OCI-LY7 (cell line): Measurements from ENCODE around the gene INSR. TPM values are rescaled to one million over a fixed set of nuclear protein-coding genes. Genes with fewer than 3 reads are reported as not detected.

Experiments
- BruUV-seq: library from RNA; stranded (reverse); fragments of 400-500 nt; replicated peaks from 2 replicates; lab custom pipeline; 2021; lab: Mats Ljungman, UMichigan
- CTCF ChIA-PET: fragments of 300-600 bp; sonication (Branson Sonifier 250); formaldehyde crosslinking; loops from one replicate; lab custom pipeline; 2022; ENCODE audit warnings: antibody characterized with exemption; ENCODE audit not compliant: unreplicated experiment; lab: Charles Lee
- POLR2A ChIA-PET: fragments of 300-600 bp; sonication (Branson Sonifier 250); formaldehyde crosslinking; loops from one replicate; lab custom pipeline; 2022; ENCODE audit warnings: antibody characterized with exemption; lab: Charles Lee
- DNase-seq: peaks from one replicate; pipeline ENCODE4 v3.0.0-alpha.2; 2015; ENCODE audit warnings: low spot score
- H2AFZ ChIP-seq: fragments of 200-600 bp; sonication (generic), shearing (Covaris generic); 2 replicates; pipeline ENCODE4 v1.6.1; 2014; ENCODE audit warnings: mild to moderate bottlenecking, antibody characterized with exemption, low read length, moderate library complexity
- H3K27ac ChIP-seq: fragments of 200-600 bp; sonication (generic); 2 replicates; pipeline ENCODE4 v1.5.1; 2014; ENCODE audit warnings: mixed run types, low read depth, mild to moderate bottlenecking, moderate library complexity, low read length, inconsistent platforms; ENCODE audit not compliant: poor library complexity, severe bottlenecking
- H3K36me3 ChIP-seq: fragments of 200-600 bp; sonication (generic); 2 replicates; pipeline ENCODE4 v1.6.1; 2014; ENCODE audit warnings: mild to moderate bottlenecking, antibody characterized with exemption, low read length, moderate library complexity, mixed read lengths; ENCODE audit not compliant: insufficient read depth
- H3K4me1 ChIP-seq: fragments of 200-600 bp; sonication (generic); 2 replicates; pipeline ENCODE4 v1.5.1; 2014; ENCODE audit warnings: mild to moderate bottlenecking, low read length; ENCODE audit not compliant: insufficient read depth, poor library complexity, severe bottlenecking
- H3K4me2 ChIP-seq: fragments of 200-600 bp; sonication (generic); 2 replicates; pipeline ENCODE4 v1.6.1; 2014; ENCODE audit warnings: mild to moderate bottlenecking, low read length
- H3K4me3 ChIP-seq: fragments of 200-600 bp; sonication (generic); 2 replicates; pipeline ENCODE4 v1.5.1; 2014; ENCODE audit warnings: mild to moderate bottlenecking, low read depth, low read length; ENCODE audit not compliant: poor library complexity, severe bottlenecking
- H3K79me2 ChIP-seq: fragments of 200-600 bp; sonication (generic); 2 replicates; pipeline ENCODE4 v1.6.1; 2016; ENCODE audit warnings: low read depth, mild to moderate bottlenecking, low read length, moderate library complexity, mixed read lengths; ENCODE audit not compliant: insufficient read depth
- H3K9me2 ChIP-seq: fragments of 200-600 bp; sonication (generic); 2 replicates; pipeline ENCODE4 v1.6.1; 2016; ENCODE audit warnings: mild to moderate bottlenecking, low read length, mixed read lengths; ENCODE audit not compliant: insufficient read depth
- H3K9me3 ChIP-seq: fragments of 200-600 bp; sonication (generic); 2 replicates; pipeline ENCODE4 v1.6.1; 2014; ENCODE audit warnings: mild to moderate bottlenecking, mixed run types, low read length, mixed read lengths
- H4K20me1 ChIP-seq: fragments of 200-600 bp; sonication (generic); 2 replicates; pipeline ENCODE4 v1.6.1; 2014; ENCODE audit warnings: mild to moderate bottlenecking, antibody characterized with exemption, low read length, moderate library complexity, mixed read lengths; ENCODE audit not compliant: insufficient read depth
- EZH2phosphoT487 ChIP-seq: fragments of 200-600 bp; sonication (generic); IDR thresholded peaks from 2 replicates; pipeline ENCODE4 v1.6.1; 2018; ENCODE audit warnings: low read depth, borderline replicate concordance, mild to moderate bottlenecking, mixed run types, antibody characterized with exemption, low read length, moderate library complexity, mixed read lengths
- intact Hi-C: fragments of 100-400 bp; cut with micrococcal nuclease; formaldehyde crosslinking; loops from one replicate; pipeline ENCODE4 v1.10.0; 2022; ENCODE audit not compliant: unreplicated experiment
- total RNA-seq, 2 experiments: library from RNA; depleted of rRNA in 1 of 2; stranded (reverse); fragments of >200 nt in 1 of 2; shearing (Covaris generic) in 1 of 2; gene quantifications; 2 replicates each; pipeline ENCODE4 v1.2.3, GENCODE V29; 2014 to 2022
- TF ChIP-seq, protein P1 (sequence below): fragments of 200-600 bp; sonication (generic); conservative IDR thresholded peaks from 2 replicates; pipeline ENCODE4 v1.5.1; 2014; ENCODE audit warnings: mild to moderate bottlenecking, antibody characterized with exemption, low read length, moderate library complexity, mixed read lengths

The INSR gene
- total RNA-seq, 2 experiments from 2014 or later = 57.7 to 74.0 TPM

DNA sequence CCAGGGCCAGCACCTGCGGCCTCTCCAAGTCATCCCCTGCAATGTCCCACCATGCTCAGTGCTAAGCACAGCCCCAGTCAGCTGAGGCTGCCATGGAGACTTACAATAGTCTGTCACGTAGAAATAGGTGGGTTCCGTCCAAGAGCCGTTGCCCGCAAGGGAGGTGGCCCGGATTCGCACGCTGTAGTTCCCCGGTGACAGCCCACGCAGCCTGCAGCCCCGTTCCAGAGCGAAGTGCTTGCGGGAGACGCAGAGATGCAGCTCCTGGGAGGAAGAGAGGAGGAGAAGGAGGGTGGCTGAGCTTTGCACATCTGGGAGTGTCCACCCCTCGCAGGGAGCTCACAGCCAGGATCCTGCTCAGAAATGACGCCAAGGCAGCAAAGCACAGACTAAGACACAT, 162.2 kb downstream of the INSR start:
- DNase-seq = no peak
- no peak overlapping the region for H3K4me3 ChIP-seq
- H3K9me3 ChIP-seq = peaks cover 2% of the 10 kb centered on the region; the same call in 1 of the 2 replicates
- no peaks in the 10 kb centered on the region for H4K20me1 ChIP-seq
- H3K36me3 ChIP-seq = peaks cover 63% of the 10 kb centered on the region
- no peak for TF ChIP-seq EZH2phosphoT487
- TF ChIP-seq, protein P1, sequence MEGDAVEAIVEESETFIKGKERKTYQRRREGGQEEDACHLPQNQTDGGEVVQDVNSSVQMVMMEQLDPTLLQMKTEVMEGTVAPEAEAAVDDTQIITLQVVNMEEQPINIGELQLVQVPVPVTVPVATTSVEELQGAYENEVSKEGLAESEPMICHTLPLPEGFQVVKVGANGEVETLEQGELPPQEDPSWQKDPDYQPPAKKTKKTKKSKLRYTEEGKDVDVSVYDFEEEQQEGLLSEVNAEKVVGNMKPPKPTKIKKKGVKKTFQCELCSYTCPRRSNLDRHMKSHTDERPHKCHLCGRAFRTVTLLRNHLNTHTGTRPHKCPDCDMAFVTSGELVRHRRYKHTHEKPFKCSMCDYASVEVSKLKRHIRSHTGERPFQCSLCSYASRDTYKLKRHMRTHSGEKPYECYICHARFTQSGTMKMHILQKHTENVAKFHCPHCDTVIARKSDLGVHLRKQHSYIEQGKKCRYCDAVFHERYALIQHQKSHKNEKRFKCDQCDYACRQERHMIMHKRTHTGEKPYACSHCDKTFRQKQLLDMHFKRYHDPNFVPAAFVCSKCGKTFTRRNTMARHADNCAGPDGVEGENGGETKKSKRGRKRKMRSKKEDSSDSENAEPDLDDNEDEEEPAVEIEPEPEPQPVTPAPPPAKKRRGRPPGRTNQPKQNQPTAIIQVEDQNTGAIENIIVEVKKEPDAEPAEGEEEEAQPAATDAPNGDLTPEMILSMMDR = no peak
- no peak overlapping the region for H2AFZ ChIP-seq
- no peaks in the 10 kb centered on the region for H3K9me2 ChIP-seq
- no peaks in the 10 kb centered on the region for H3K4me1 ChIP-seq
- no TSS peak for BruUV-seq
- ChIA-PET POLR2A (no interaction called here), CTCF (no interaction called here)
- H3K79me2 ChIP-seq = no peaks in the 10 kb centered on the region
- no peak overlapping the region for H3K27ac ChIP-seq
- intact Hi-C loops = no loop called here
- H3K4me2 ChIP-seq = no peak overlapping the region

- Histone ChIP-seq H3K79me2 (no peaks in the 10 kb centered on the region), H3K4me2 (no peak overlapping the region), H4K20me1 (no peaks in the 10 kb centered on the region), H3K9me3 (peaks cover 19% of the 10 kb centered on the region), H3K4me1 (no peaks in the 10 kb centered on the region), H3K9me2 (no peaks in the 10 kb centered on the region), H3K27ac (no peak overlapping the region), H3K4me3 (no peak overlapping the region), H3K36me3 (peaks cover 73% of the 10 kb centered on the region), H2AFZ (no peak overlapping the region)
- intact Hi-C loops = no loop called here
- ChIA-PET CTCF (no interaction called here), POLR2A (no interaction called here)
- no peak for DNase-seq
- TF ChIP-seq, protein P1 = no peak
- no peak for TF ChIP-seq EZH2phosphoT487
- no TSS peak for BruUV-seq
These were observed 164.2 kb downstream of the INSR start for GRCh38 chr19:7130043-7130442.

DNA sequence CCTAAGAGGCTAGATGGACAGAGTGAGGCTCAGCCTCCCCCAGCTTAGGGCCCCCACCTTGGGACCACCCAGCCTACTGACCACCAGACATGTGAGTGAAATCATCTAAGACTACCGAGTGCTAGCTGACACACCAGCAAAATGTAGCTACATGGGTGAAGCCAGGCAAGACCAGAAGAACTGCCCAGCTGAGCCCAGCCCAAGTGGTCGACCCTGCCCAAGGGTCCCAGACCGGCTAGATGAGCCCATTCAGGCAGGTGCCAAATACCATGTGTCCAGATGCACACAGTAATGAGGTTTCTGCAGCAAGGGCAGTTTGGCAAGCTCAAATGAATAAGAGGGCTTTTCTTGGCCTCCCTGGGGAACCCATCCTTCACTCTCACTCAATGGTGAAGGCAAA, 168.1 kb downstream of the INSR start:
- H2AFZ ChIP-seq = no peak overlapping the region
- BruUV-seq = no TSS peak
- no peak overlapping the region for H3K4me3 ChIP-seq
- H3K4me2 ChIP-seq = no peak overlapping the region
- peaks cover 19% of the 10 kb centered on the region for H3K9me3 ChIP-seq
- ChIA-PET POLR2A (interaction anchor here (0.5 kb wide), 1 partner anchor 97 kb away, joined by 3 read pairs; no protein-coding TSS in a partner anchor), CTCF (no interaction called here)
- intact Hi-C loops = no loop called here
- H3K79me2 ChIP-seq = no peaks in the 10 kb centered on the region
- H3K4me1 ChIP-seq = no peaks in the 10 kb centered on the region
- no peak for DNase-seq
- H3K36me3 ChIP-seq = peaks cover 84% of the 10 kb centered on the region
- no peaks in the 10 kb centered on the region for H4K20me1 ChIP-seq
- TF ChIP-seq, protein P1 = no peak
- TF ChIP-seq EZH2phosphoT487 = no peak
- no peak overlapping the region for H3K27ac ChIP-seq
- H3K9me2 ChIP-seq = no peaks in the 10 kb centered on the region
